ENCODE results near the gene LINS1.

LINS1 gene

GRCh38 chr15:100536733-100537132, 65.3 kb downstream of the LINS1 start:
- no peaks in the 10 kb centered on the region for H3K9me3 ChIP-seq (ENCODE audit: insufficient read depth, low read length)
- TF ChIP-seq EZH2phosphoT487 (conservative IDR thresholded peaks at IDR 0.05; ENCODE audit: low read length) (no peak), CTCF (IDR thresholded peaks at IDR 0.05; ENCODE audit: insufficient read depth, low read length, poor library complexity, severe bottlenecking) (no peak)
- no peak overlapping the region for H3K4me2 ChIP-seq (ENCODE audit: low read depth, low read length, poor library complexity, severe bottlenecking)
- no peaks in the 10 kb centered on the region for H3K27me3 ChIP-seq (ENCODE audit: low read length)
- no peaks in the 10 kb centered on the region for H3K79me2 ChIP-seq (ENCODE audit: insufficient read depth, low read length)
- H3K27ac ChIP-seq (ENCODE audit: low read depth, low read length) = no peak overlapping the region
- no peak overlapping the region for H2AFZ ChIP-seq (ENCODE audit: low read depth, low read length, severe bottlenecking)
- no peaks in the 10 kb centered on the region for H3K9me2 ChIP-seq (replicated peaks; ENCODE audit: insufficient read depth, low read length)
- H3K9ac ChIP-seq (ENCODE audit: low read length) = no peak overlapping the region
- no peak overlapping the region for H3K4me3 ChIP-seq (ENCODE audit: insufficient read depth, low read length, poor library complexity, severe bottlenecking)
- no peaks in the 10 kb centered on the region for H4K20me1 ChIP-seq (ENCODE audit: low read depth, low read length)
- H3K36me3 ChIP-seq (ENCODE audit: low read length) = no peaks in the 10 kb centered on the region
- H3F3A ChIP-seq (ENCODE audit: insufficient read depth) = no peaks in the 10 kb centered on the region

GRCh38 chr15:100533886-100534285, 68.1 kb downstream of the LINS1 start:
- no peaks in the 10 kb centered on the region for H3K27me3 ChIP-seq (ENCODE audit: low read length)
- H2AFZ ChIP-seq (ENCODE audit: low read depth, low read length, severe bottlenecking) = no peak overlapping the region
- H3K9ac ChIP-seq (ENCODE audit: low read length) = no peak overlapping the region
- no peaks in the 10 kb centered on the region for H3K36me3 ChIP-seq (ENCODE audit: low read length)
- no peak overlapping the region for H3K27ac ChIP-seq (ENCODE audit: low read depth, low read length)
- TF ChIP-seq CTCF (IDR thresholded peaks at IDR 0.05; ENCODE audit: insufficient read depth, low read length, poor library complexity, severe bottlenecking) (no peak), EZH2phosphoT487 (conservative IDR thresholded peaks at IDR 0.05; ENCODE audit: low read length) (no peak)
- H3K4me3 ChIP-seq (ENCODE audit: insufficient read depth, low read length, poor library complexity, severe bottlenecking) = no peak overlapping the region
- no peaks in the 10 kb centered on the region for H3K9me3 ChIP-seq (ENCODE audit: insufficient read depth, low read length)
- no peaks in the 10 kb centered on the region for H4K20me1 ChIP-seq (ENCODE audit: low read depth, low read length)
- H3F3A ChIP-seq (ENCODE audit: insufficient read depth) = no peaks in the 10 kb centered on the region
- H3K9me2 ChIP-seq (replicated peaks; ENCODE audit: insufficient read depth, low read length) = no peaks in the 10 kb centered on the region
- H3K79me2 ChIP-seq (ENCODE audit: insufficient read depth, low read length) = no peaks in the 10 kb centered on the region
- no peak overlapping the region for H3K4me2 ChIP-seq (ENCODE audit: low read depth, low read length, poor library complexity, severe bottlenecking)

- TF ChIP-seq CTCF (IDR thresholded peaks at IDR 0.05; ENCODE audit: insufficient read depth, low read length, poor library complexity, severe bottlenecking) (no peak), EZH2phosphoT487 (conservative IDR thresholded peaks at IDR 0.05; ENCODE audit: low read length) (no peak)
- Histone ChIP-seq H3K9ac (ENCODE audit: low read length) (no peak overlapping the region), H2AFZ (ENCODE audit: low read depth, low read length, severe bottlenecking) (no peak overlapping the region), H3K27me3 (ENCODE audit: low read length) (no peaks in the 10 kb centered on the region), H3K9me2 (replicated peaks; ENCODE audit: insufficient read depth, low read length) (no peaks in the 10 kb centered on the region), H3K4me3 (ENCODE audit: insufficient read depth, low read length, poor library complexity, severe bottlenecking) (no peak overlapping the region), H3F3A (ENCODE audit: insufficient read depth) (no peaks in the 10 kb centered on the region), H4K20me1 (ENCODE audit: low read depth, low read length) (no peaks in the 10 kb centered on the region), H3K27ac (ENCODE audit: low read depth, low read length) (no peak overlapping the region), H3K36me3 (ENCODE audit: low read length) (no peaks in the 10 kb centered on the region), H3K79me2 (ENCODE audit: insufficient read depth, low read length) (no peaks in the 10 kb centered on the region), H3K9me3 (ENCODE audit: insufficient read depth, low read length) (no peaks in the 10 kb centered on the region), H3K4me2 (ENCODE audit: low read depth, low read length, poor library complexity, severe bottlenecking) (no peak overlapping the region)
These were observed 70.1 kb downstream of the LINS1 start for GRCh38 chr15:100531823-100532327.

Measured in SU-DHL-6 (cell line).